Measurements from ENCODE around the gene ARHGAP40. TPM values are rescaled to one million over a fixed set of nuclear protein-coding genes. Genes with fewer than 3 reads are reported as not detected.

ARHGAP40 gene
- total RNA-seq, 2 experiments from 2014 or later: not detected

DNA sequence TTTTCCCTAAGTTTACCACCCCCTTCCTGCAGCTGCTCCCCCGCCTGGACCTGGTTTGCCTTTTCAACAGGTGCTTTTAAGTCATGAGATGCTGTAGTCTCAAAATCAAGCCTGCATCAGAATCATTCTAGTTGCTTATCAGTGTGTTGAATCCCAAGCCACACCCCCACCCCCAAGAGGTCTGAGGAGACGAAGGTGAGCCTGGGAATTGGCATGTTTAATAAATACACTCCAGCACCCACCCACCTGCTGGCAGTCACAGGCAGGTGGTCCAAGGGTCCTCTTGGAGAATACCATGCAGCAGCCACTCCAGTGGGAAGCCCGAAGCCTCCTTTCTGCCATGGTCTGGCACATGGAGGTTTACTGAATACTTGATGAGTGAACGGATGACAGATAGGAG is 21.7 kb upstream of the ARHGAP40 start:
- Histone ChIP-seq H3K4me3 (ENCODE audit: low read length) (no peak overlapping the region), H3K36me3 (ENCODE audit: insufficient read depth, low read length) (peaks cover 6% of the 10 kb centered on the region), H3K27ac (ENCODE audit: low read depth in 1 of 2, low read length in 2 of 2) (no peak overlapping the region), H3K4me1 (ENCODE audit: insufficient read depth, low read length) (no peaks in the 10 kb centered on the region), H3K27me3 (ENCODE audit: control insufficient read depth in 1 of 2, insufficient read depth in 2 of 2, low read length in 2 of 2) (peaks cover 0 to 5% of the 10 kb centered on the region in 2 experiments), H3K9me3 (ENCODE audit: control insufficient read depth in 1 of 2, insufficient read depth in 1 of 2, low read length in 2 of 2) (no peaks in the 10 kb centered on the region)
- Mint-ChIP-seq H3K27me3 (no peaks in the 10 kb centered on the region), H3K27ac (no peak overlapping the region), H3K4me3 (no peak overlapping the region), H3K9me3 (no peaks in the 10 kb centered on the region), H3K4me1 (ENCODE audit: low read depth) (no peaks in the 10 kb centered on the region), H3K36me3 (ENCODE audit: low read depth) (peaks cover 21% of the 10 kb centered on the region)
- intact Hi-C loops (cut with DNase I, micrococcal nuclease): no loop called here
- no peak for DNase-seq
- TF ChIP-seq, protein P1, sequence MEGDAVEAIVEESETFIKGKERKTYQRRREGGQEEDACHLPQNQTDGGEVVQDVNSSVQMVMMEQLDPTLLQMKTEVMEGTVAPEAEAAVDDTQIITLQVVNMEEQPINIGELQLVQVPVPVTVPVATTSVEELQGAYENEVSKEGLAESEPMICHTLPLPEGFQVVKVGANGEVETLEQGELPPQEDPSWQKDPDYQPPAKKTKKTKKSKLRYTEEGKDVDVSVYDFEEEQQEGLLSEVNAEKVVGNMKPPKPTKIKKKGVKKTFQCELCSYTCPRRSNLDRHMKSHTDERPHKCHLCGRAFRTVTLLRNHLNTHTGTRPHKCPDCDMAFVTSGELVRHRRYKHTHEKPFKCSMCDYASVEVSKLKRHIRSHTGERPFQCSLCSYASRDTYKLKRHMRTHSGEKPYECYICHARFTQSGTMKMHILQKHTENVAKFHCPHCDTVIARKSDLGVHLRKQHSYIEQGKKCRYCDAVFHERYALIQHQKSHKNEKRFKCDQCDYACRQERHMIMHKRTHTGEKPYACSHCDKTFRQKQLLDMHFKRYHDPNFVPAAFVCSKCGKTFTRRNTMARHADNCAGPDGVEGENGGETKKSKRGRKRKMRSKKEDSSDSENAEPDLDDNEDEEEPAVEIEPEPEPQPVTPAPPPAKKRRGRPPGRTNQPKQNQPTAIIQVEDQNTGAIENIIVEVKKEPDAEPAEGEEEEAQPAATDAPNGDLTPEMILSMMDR (IDR thresholded peaks at IDR 0.05): no peak
- POLR2A ChIA-PET: no interaction called here
- ATAC-seq (ENCODE audit: poor library complexity): no peak
- CTCF ChIA-PET: no interaction called here

DNA sequence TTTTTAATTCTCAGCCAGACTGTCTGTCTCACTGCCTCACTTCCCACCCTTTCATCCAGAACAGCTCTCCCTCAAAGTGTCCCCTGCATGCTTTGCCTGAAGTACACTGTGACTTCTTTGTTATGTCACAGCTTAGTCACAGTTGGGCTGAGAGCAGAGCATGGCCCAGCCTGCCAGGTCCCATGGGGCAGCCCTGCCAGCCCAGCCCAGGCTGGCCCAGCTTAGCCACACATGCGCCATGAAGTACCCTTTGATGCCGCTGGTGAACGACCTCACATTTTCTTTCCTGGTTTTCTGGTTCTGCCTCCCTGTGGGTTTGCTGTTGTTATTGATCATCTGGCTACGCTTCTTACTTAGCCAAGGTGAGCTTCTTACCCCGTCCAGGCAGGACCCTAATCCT is 20.6 kb upstream of the ARHGAP40 start, which contains the start of gene ADIG:
Gene ADIG, plus strand, starts transcription at position 185 of the 400 bp plus-strand sequence. Its CDS starts 54 bp downstream, at position 239.
- TF ChIP-seq, protein P1 (IDR thresholded peaks at IDR 0.05): no peak
- Mint-ChIP-seq H3K9me3 (no peaks in the 10 kb centered on the region), H3K4me3 (no peak within 1 kb of the TSS), H3K27me3 (no peaks in the 10 kb centered on the region), H3K36me3 (ENCODE audit: low read depth) (peaks cover 10% of the 10 kb centered on the region), H3K27ac (no peak within 1 kb of the TSS), H3K4me1 (ENCODE audit: low read depth) (no peaks in the 10 kb centered on the region)
- Histone ChIP-seq H3K27ac (ENCODE audit: low read depth in 1 of 2, low read length in 2 of 2) (no peak within 1 kb of the TSS), H3K36me3 (ENCODE audit: insufficient read depth, low read length) (no peaks in the 10 kb centered on the region), H3K4me1 (ENCODE audit: insufficient read depth, low read length) (no peaks in the 10 kb centered on the region), H3K4me3 (ENCODE audit: low read length) (no peak within 1 kb of the TSS), H3K27me3 (ENCODE audit: control insufficient read depth in 1 of 2, insufficient read depth in 2 of 2, low read length in 2 of 2) (peaks cover 0 to 5% of the 10 kb centered on the region in 2 experiments), H3K9me3 (ENCODE audit: control insufficient read depth in 1 of 2, insufficient read depth in 1 of 2, low read length in 2 of 2) (peaks cover 0 to 4% of the 10 kb centered on the region in 2 experiments)
- POLR2A ChIA-PET: no interaction called here
- no peak for DNase-seq
- intact Hi-C loops (cut with DNase I, micrococcal nuclease): no loop called here
- no peak for ATAC-seq (ENCODE audit: poor library complexity)
- CTCF ChIA-PET: interaction anchor here (0.5 kb wide), 1 partner anchor 1253 kb away, joined by 4 read pairs; no protein-coding TSS in a partner anchor

DNA sequence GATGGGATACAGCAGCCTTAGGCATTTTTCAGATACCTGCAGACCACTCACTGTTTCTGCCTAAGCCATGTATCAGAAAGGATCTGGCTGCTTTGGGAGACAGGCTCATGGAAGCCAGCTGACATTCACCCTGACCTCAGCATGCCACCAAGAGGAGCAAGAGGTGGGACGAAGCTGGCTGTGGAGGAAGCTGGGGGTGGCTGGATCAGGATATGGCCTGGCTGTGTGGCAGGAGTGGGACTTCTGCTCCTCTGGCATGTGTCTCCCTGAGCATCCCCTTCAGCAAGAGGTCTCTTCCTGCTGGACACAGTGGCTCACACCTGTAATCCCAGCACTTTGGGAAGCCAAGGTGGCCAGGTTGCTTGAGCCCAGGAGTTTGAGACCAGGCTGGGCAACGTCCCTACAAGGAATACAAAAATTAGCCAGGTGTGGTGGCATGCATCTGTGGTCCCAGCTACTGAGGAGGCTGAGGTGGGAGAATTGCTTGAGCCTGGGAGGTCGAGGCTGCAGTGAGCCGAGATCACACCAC is 19.7 kb upstream of the ARHGAP40 start:
- Histone ChIP-seq H3K27me3 (ENCODE audit: control insufficient read depth in 1 of 2, insufficient read depth in 2 of 2, low read length in 2 of 2) (peaks cover 0 to 5% of the 10 kb centered on the region in 2 experiments), H3K36me3 (ENCODE audit: insufficient read depth, low read length) (no peaks in the 10 kb centered on the region), H3K27ac (ENCODE audit: low read depth in 1 of 2, low read length in 2 of 2) (no peak overlapping the region), H3K4me3 (ENCODE audit: low read length) (no peak overlapping the region), H3K9me3 (ENCODE audit: control insufficient read depth in 1 of 2, insufficient read depth in 1 of 2, low read length in 2 of 2) (peaks cover 0 to 7% of the 10 kb centered on the region in 2 experiments), H3K4me1 (ENCODE audit: insufficient read depth, low read length) (no peaks in the 10 kb centered on the region)
- DNase-seq (no peak), ATAC-seq (ENCODE audit: poor library complexity) (no peak)
- POLR2A ChIA-PET: no interaction called here
- no peaks in the 10 kb centered on the region for H3K4me1 Mint-ChIP-seq (ENCODE audit: low read depth)
- intact Hi-C loops (cut with DNase I, micrococcal nuclease): no loop called here
- TF ChIP-seq, protein P1 (IDR thresholded peaks at IDR 0.05): no peak
- H3K36me3 Mint-ChIP-seq (ENCODE audit: low read depth): peaks cover 1% of the 10 kb centered on the region
- no peaks in the 10 kb centered on the region for H3K9me3 Mint-ChIP-seq
- CTCF ChIA-PET: no interaction called here
- no peak overlapping the region for H3K27ac Mint-ChIP-seq
- H3K4me3 Mint-ChIP-seq: no peak overlapping the region
- H3K27me3 Mint-ChIP-seq: peaks cover 3% of the 10 kb centered on the region

Data from CD4-positive, alpha-beta T cell (primary cell).